Measurements from ENCODE around the gene FPGS. TPM values are rescaled to one million over a fixed set of nuclear protein-coding genes. Genes with fewer than 3 reads are reported as not detected.

FPGS gene
- total RNA-seq, 1 experiment from 2014 or later = 104 TPM

DNA sequence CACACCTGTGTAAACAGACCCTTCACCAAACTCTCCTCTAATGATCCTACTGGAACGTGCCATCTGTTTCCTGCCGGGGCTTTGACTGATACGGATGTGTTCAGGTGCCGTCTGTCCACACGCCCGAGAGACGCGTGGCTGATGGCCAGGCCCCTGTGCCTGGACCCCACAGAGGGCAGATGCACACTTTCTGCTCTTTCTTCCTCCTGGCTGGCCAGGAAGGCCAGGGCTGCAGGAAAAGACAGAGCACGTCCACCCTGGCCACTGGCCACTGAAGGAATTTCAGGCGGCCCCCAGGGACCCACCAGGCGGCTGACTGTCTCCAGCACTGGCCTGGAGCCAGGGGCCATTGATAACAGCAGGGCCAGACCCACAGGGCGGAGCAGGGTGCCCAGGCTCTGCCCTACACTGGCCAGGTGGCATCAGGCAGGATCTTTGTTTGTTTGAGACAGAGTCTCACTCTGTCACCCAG, 55.4 kb downstream of the FPGS start:
- DNase-seq (ENCODE audit: low read depth) = peak; percentile 45

DNA sequence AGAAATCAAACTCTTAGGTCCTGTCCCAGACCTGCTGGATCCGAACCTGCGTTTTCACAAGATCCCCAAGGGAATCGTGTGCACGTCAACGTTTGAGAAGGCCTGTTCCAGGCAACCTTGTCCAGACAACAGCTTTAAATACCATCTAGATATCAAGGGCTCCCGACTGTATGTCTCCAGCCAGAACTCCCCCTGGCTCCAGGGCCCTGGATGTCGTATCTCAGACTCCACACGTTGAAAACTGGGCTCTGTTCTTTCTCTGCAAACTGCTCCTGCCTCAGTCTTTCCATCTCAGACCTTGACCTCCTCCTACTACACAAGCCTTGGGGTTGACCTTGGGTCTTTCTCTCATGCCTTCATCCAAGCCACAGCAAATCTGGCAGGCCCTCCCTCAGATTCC, 57.6 kb downstream of the FPGS start:
- no peak for DNase-seq (ENCODE audit: low read depth)

DNA sequence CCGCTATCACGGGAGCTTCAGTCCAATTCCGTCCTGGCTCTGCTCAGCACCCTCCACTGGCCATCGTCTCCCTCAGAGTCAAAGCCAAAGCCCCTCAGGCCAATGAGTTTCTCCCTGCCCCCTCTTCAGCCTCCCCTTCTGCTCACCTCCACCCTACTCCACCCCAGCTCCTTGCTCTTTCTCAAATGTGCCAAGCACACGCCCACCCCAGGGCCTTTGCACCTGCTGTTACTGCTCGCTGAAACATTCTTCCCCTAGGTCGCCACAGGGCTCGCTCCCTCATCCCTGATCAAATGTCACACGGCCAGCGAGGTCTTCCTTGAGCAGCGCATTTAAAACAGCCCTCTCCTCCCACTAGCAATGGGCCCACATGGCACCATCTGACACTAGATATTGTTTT, 58.1 kb downstream of the FPGS start:
- DNase-seq (ENCODE audit: low read depth) = no peak

DNA sequence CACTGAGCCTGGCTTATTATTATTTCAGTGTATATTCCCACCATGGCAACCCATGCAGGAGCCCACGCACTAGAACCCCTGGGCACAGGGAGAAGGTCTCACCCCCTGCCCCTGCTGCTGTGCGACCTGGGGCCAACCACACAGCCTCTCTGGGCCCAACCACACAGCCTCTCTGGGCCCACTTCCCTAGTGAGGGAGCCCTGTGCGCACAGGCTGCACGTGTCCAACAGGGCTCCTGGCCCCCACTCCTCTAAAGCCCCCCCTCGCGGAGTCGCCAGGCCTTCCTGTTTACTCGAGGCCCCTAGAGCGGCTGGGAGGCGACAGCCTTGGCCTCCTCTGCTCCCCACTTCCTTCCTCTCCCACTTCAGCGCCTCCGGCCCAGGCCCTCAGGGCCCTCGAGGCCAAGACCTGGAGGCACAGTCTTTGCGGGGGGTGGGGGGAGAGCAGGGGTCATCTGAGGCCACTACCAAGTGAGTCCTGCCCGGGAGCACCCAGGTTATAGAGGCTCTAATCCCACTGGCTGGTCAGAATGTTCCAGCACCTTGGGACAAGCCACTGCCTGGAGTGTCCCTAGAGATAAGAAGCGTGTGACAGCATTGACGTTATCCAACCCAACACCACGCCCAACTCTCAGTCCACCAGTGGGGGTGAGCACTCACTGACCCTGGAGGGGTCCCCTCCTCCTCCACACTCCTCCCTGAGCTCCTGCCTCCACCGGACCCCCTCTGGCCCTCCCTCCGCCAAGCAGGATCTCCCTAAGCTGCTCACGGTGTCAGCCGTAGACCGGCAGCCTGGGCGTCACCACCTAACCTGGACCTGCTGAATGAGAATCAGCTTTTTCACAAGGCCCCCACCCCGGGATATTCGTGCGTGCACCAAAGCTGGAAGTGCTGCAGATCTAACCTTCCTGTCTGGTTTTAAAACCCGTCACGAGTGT, 59.7 kb downstream of the FPGS start:
- no peak for DNase-seq (ENCODE audit: low read depth)

DNA sequence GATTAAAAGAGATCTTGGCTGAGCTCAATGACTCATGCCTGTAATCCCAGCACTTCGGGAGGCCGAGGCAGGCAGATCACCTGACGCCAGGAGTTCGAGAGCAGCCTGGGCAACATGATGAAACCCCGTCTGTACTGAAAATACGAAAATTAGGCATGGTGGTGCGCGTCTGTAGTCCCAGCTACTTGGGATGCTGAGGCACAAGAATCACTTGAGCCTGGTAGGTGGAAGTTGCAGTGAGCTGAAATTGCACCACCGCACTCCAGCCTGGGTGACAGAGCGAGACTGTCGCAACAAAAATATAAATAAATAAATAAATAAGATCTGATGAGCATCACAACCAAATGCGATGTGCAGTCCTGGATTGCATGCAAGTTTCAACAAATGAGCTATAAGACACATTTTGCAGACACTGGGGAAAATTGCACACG, 60.5 kb downstream of the FPGS start:
- DNase-seq (ENCODE audit: low read depth) = no peak

Other genes starting within 250 kb of the FPGS start
- 40.4 and 98.0 TPM in 2 replicates for gene STXBP1, start 190.6 kb upstream of the FPGS start, total RNA-seq (2014; rRNA removed)
- gene CFAP157, start 95.9 kb upstream of the FPGS start, total RNA-seq (2014; rRNA removed) = not detected in 2 replicates
- 23.9 and 28.8 TPM in 2 replicates for gene PTRH1, start 87.2 kb upstream of the FPGS start, total RNA-seq (2014; rRNA removed)
- gene TTC16, start 86.8 kb upstream of the FPGS start, total RNA-seq (2014; rRNA removed) = not detected in 2 replicates
- 10.4 and 10.5 TPM in 2 replicates for gene TOR2A, start 67.6 kb upstream of the FPGS start, total RNA-seq (2014; rRNA removed)
- gene SH2D3C, start 24.2 kb upstream of the FPGS start, total RNA-seq (2014; rRNA removed) = not detected in 2 replicates
- gene CDK9, start 16.8 kb upstream of the FPGS start, total RNA-seq (2014; rRNA removed) = 36.6 and 37.0 TPM in 2 replicates
- gene ENG, start 51.8 kb downstream of the FPGS start, total RNA-seq (2014; rRNA removed) = 47.5 and 48.3 TPM in 2 replicates
- gene AK1, start 74.8 kb downstream of the FPGS start, total RNA-seq (2014; rRNA removed) = 75.1 and 85.0 TPM in 2 replicates
- 105 and 110 TPM in 2 replicates for gene ST6GALNAC6, start 96.7 kb downstream of the FPGS start, total RNA-seq (2014; rRNA removed)
- 41.6 and 50.9 TPM in 2 replicates for gene ST6GALNAC4, start 114.2 kb downstream of the FPGS start, total RNA-seq (2014; rRNA removed)
- 2.0 and 2.6 TPM in 2 replicates for gene PIP5KL1, start 127.9 kb downstream of the FPGS start, total RNA-seq (2014; rRNA removed)
- gene DPM2, start 135.0 kb downstream of the FPGS start, total RNA-seq (2014; rRNA removed) = 29.0 and 29.5 TPM in 2 replicates
- 4.8 and 12.2 TPM in 2 replicates for gene EEIG1, start 178.1 kb downstream of the FPGS start, total RNA-seq (2014; rRNA removed)

Data from LHCN-M2 (cell line).